ENCODE results near the gene NCL.

The NCL gene

GRCh38 chr2:231425811-231426703 lies 38.2 kb downstream of the NCL start:
- no peak overlapping the region for H3K4me3 ChIP-seq (replicated peaks; ENCODE audit: low read depth, low read length)
- DNase-seq (ENCODE audit: extremely low read depth, low read depth), result no peak
- no peak for TF ChIP-seq CTCF (IDR thresholded peaks at IDR 0.05; ENCODE audit: low read depth, low read length, missing control alignments)

DNA sequence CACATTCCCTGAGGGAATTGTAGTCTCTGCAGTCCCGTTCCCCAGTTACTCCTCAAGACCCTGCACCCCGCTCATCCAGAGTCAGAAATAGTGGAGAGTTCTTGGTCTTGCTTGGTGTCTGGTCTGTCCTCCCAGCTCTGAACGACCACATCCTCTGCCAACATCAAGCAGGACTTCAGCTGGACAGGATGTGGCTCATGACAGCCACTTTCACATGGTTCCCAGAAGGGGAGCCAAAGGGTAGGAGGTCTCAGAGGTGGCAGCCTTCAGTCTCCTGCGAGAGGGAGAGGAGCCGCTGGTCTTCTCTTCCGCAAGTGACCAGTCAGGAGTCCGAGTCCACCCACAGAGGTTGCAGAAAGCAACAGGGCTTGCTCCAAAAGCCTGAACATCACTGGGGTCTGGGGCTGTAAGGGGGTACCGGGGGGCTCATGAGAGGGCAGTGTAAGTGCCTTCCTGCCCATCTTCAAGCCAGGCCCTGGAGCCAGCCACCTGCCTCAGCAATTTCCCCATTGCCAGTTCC lies 38.9 kb downstream of the NCL start:
- no peak for DNase-seq (ENCODE audit: extremely low read depth, low read depth)
- no peak for TF ChIP-seq CTCF (IDR thresholded peaks at IDR 0.05; ENCODE audit: low read depth, low read length, missing control alignments)
- H3K4me3 ChIP-seq (replicated peaks; ENCODE audit: low read depth, low read length), result no peak overlapping the region

- no peak for TF ChIP-seq CTCF (IDR thresholded peaks at IDR 0.05; ENCODE audit: low read depth, low read length, missing control alignments)
- no peak overlapping the region for H3K4me3 ChIP-seq (replicated peaks; ENCODE audit: low read depth, low read length)
These were observed 41.1 kb downstream of the NCL start for GRCh38 chr2:231423176-231423575.

DNA sequence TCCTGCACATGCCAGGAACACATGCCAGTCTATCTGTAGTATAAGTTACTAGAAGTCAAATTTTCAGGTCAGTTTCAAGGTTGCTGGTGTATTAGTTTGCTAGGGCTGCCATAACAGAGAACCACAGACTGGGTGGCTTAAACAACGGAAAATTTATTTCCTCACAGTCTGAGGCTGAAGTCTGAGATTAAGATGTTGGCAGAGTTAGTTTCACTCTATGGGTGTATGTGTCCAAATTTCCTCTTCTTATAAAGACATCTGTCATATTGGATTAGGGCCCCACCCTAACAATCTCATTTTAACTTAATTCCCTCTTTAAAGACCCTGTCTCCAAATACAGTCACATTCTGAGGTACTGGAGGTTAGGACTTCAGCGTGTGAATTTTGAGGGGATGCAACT lies 42.2 kb downstream of the NCL start:
- no peak for TF ChIP-seq CTCF (IDR thresholded peaks at IDR 0.05; ENCODE audit: low read depth, low read length, missing control alignments)
- no peak for DNase-seq (ENCODE audit: extremely low read depth, low read depth)
- H3K4me3 ChIP-seq (replicated peaks; ENCODE audit: low read depth, low read length), result no peak overlapping the region

More at GRCh38 chr2:231423176-231423575, 41.1 kb downstream of the NCL start:
- no peak for DNase-seq (ENCODE audit: extremely low read depth, low read depth)

DNA sequence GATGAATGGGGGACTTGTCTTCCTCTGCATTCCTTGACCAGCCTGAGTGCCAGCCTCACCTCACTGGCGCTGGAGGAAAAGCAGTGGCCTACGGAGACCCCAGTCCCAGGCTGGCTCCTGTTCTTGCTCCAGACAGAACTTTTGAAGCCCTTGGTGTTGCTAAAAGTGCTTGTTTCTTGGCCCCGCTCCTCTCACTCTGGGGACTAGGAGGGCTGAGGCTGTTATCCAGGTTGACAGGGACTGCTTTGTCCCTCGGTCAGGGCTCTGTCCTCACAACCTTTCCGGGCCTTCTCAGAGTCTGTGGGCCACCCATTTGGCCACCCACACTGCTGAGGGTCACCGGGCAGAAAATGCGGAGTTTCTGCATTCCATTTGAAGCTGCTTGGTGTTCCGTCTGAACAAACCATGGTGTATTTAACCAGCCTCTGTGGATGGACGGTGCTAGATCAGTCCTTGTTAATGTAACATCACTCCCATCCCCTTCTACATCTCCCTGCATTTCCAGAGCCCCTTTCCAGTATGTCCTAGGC lies 43.2 kb downstream of the NCL start:
- DNase-seq (ENCODE audit: extremely low read depth, low read depth), result no peak
- TF ChIP-seq CTCF (IDR thresholded peaks at IDR 0.05; ENCODE audit: low read depth, low read length, missing control alignments), result no peak
- no peak overlapping the region for H3K4me3 ChIP-seq (replicated peaks; ENCODE audit: low read depth, low read length)

DNA sequence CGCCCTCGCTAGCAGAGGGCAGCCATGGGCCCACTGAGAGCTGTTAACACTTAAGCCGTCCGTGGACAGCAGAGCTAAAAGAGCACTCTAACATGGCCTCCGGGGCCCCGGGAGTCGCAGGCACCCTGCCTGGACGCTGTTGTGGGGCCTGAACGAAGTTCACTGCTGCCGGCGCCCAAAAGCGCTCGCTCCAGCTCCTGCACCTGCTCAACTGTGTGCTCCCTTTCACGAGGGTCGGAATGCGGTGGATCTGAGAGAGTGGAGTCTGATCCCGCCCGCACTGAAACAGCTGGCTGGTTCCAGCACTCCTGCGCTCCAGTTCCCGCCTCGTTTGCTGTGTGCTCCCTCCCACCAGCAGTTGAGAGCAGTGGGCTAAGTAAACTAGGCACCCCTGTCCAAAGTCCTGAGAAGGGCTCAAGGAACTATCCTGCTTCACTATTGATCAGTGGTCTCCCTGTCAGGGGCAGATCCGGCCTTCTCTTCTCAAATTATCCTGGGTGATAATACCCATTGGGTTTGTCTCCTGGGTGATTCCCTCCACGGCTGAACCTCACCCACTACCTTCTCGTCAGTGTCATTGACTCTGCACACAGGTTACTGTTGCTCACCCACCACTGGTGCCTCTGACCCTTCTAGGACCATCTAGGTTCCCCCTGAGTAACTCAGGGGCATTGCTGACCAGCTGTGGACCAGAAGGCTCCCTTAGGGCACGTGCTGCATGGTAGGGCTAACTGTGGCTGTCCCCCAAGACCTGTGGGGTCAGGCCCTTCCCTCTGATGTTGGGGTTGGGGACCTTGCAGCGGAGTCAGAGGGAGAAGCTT lies 45.3 kb downstream of the NCL start:
- TF ChIP-seq CTCF (IDR thresholded peaks at IDR 0.05; ENCODE audit: low read depth, low read length, missing control alignments), result no peak
- no peak overlapping the region for H3K4me3 ChIP-seq (replicated peaks; ENCODE audit: low read depth, low read length)
- DNase-seq (ENCODE audit: extremely low read depth, low read depth), result no peak

All from HFF-Myc (cell line).